H54 (cell line): ENCODE results near the gene NME7.

ENCODE experiments used
- DNase-seq: peaks from one replicate; pipeline ENCODE4 v3.0.0; 2011; ENCODE audit warnings: low spot score, mixed read lengths; ENCODE audit not compliant: insufficient read length
- FAIRE-seq: peaks from 3 replicates; lab custom pipeline; 2011; peaks lifted over from hg19 to GRCh38; lab: Jason Lieb, UNC
- POLR2A ChIP-seq: IDR thresholded peaks from 2 replicates; pipeline ENCODE4 v1.6.1; 2011; ENCODE audit warnings: low read depth, mild to moderate bottlenecking, low read length

The NME7 gene

GRCh38 chr1:169098380-169098779 is 269.2 kb downstream of the NME7 start:
- TF ChIP-seq POLR2A = no peak
- DNase-seq (no peak), FAIRE-seq (no peak)

GRCh38 chr1:169094897-169095569 is 272.6 kb downstream of the NME7 start:
- FAIRE-seq (no peak), DNase-seq (no peak)
- no peak for TF ChIP-seq POLR2A

GRCh38 chr1:169092399-169092798 is 275.2 kb downstream of the NME7 start:
- DNase-seq = no peak
- no peak for TF ChIP-seq POLR2A
- FAIRE-seq = no peak

GRCh38 chr1:169091480-169091941 is 276.1 kb downstream of the NME7 start:
- TF ChIP-seq POLR2A = no peak
- no peak for FAIRE-seq
- no peak for DNase-seq

GRCh38 chr1:169090900-169091311 is 276.7 kb downstream of the NME7 start:
- FAIRE-seq (no peak), DNase-seq (no peak)
- no peak for TF ChIP-seq POLR2A

GRCh38 chr1:169090308-169090899 is 277.2 kb downstream of the NME7 start:
- TF ChIP-seq POLR2A = no peak
- DNase-seq (no peak), FAIRE-seq (no peak)

- no peak for TF ChIP-seq POLR2A
- DNase-seq = no peak
These were observed 277.8 kb downstream of the NME7 start for GRCh38 chr1:169089776-169090175.

GRCh38 chr1:169087876-169088275 is 279.7 kb downstream of the NME7 start:
- DNase-seq (no peak), FAIRE-seq (no peak)
- no peak for TF ChIP-seq POLR2A

More at GRCh38 chr1:169089776-169090175, 277.8 kb downstream of the NME7 start:
- no peak for FAIRE-seq

- no peak for TF ChIP-seq POLR2A
- FAIRE-seq = no peak
- no peak for DNase-seq
These were observed 280.8 kb downstream of the NME7 start for GRCh38 chr1:169086603-169087455.

GRCh38 chr1:169085911-169086310 is 281.7 kb downstream of the NME7 start:
- FAIRE-seq (no peak), DNase-seq (no peak)
- no peak for TF ChIP-seq POLR2A
